T-helper 2 cell (primary cell): ENCODE data around the gene DOCK2.
"Not testable (repeated sequence)": the region's sequence is repeated elsewhere in the genome, so short reads cannot be mapped to it uniquely, and the experiment has no call there.

Experiments
- DNase-seq, 5 experiments: peaks; one replicate each; pipeline versions ENCODE4 v3.0.0 to v3.0.0-alpha.2; 2012 to 2022

The DOCK2 gene

DNA sequence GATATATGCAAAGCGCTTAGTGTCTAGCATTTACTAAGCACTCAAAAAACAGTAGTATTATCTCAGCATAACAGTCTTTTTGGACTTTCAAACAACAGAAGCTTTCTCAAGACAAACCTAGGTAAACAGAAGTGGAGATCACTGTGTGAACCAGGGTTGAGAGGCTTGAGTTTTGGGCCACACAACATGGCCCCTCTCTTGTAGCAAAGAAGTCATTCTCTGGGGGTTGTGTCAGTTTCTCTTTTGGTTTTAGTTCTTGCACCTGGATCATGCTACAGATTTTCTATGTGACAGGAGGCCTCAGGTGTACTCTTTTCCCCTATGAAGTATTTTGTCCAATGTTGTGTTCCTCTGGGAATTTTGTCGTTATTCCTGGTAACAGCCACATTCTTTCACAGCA, 313.3 kb downstream of the DOCK2 start:
- DNase-seq, result no peak

DNA sequence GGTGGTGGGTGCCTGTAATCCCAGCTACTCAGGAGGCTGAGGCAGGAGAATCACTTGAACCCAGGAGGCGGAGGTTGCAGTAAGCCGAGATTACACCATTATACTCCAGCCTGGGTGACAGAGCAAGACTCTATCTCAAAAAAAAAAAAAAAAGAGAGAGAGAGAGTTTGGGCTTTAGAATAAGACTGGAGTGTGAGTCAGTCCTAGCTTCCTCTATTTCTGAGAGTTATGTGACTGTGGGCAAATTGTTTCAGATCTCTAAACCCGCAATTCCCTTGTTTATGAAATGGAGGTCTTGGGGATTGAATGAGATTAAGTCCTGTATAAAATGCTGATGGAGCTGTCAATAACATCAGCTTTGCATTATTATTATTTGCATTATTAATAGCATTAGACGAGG, 316.1 kb downstream of the DOCK2 start:
- not testable (repeated sequence) for DNase-seq

DNA sequence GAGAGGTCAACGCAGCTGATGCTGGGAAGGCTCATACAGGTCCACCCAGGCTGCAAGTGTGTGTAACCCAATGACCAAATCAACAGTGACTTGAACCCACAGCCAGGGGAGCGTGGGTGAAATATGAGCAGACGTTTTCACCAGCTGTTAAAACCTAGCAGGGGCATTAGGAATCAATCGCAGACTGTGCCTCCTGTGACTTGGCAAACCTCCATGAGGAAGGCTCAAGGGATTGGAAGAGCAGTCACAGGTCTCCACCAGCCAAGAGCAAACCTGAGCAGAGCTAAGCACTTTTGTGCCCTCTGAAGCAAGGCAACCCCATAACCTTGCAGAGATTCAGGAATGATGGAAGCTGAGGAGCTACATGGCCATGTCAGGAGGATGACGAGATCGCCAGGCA, 317.7 kb downstream of the DOCK2 start:
- DNase-seq, result no peak

DNA sequence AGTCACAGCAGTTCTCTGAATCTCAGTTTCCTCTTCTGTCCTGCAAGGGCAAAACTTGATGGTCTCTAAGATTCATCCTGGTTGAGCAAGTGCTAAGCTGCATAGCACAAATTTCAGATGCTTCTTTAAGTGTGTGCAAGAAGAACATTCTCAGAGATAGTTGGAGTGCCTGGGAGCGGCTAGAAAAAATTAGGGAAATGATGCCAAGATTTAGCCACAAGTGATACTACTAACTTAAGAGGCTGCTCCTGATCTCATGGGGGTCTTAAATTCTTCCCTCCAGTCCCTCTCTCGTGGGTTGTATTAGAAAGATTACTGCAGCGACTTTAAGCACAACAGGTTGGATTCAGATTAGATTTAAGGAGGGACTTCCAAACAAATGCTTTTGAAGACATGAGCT, 319.1 kb downstream of the DOCK2 start:
- no peak for DNase-seq

DNA sequence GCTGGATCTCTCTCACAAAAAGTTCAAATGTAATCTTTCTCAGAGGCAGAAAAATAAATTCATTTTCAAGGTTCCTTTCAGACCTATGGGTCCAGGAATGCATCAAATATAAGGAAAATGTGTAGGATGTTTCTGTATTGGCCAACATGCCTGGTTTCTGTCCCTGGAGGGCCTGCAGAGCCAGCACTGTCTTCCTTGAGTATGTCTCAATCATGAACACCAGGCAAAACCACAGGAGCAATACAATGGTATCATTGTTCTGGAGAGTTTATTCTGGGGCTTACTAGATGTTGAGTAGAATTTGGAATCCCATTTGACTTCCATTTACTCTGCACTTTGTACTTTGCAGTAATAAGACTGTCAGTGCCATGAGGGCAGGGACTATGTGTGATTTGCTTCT, 319.7 kb downstream of the DOCK2 start:
- DNase-seq, result no peak

DNA sequence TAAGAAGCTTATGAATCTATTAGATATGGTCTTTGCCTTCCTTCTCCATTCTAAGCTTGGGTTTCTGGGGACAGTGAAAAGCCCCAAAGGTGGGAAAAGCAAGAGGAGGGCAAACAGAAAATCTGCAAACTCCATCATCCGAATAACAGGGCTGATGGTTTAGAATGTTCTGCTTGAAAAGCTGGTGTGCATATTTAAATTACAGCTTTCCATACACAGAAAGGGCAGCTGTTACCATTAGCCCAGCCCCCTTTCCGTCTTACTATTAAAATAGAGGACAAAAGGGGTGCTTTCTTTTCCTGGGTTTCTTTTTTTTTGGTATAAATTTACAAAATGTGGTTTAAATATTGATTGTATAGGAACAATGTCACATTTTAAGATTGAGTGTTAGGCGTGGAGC, 321.2 kb downstream of the DOCK2 start:
- no peak for DNase-seq

DNA sequence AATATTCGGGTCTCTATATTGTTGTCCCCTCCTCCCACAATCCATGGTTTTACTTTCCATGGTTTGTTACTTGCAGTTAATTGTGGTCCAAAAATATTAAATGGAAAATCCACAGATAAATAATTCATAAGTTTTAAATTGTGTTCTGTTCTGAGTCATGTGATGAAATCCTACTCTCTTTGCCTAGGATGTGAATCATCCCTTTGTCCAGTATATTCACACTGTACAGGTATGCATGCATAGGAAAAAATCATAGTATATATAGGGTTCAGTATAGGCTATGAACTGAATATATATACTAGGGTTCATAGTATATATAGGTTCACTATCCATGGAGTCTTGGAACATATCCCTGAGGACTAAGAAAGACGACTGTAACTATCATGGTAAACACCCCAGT, 323.6 kb downstream of the DOCK2 start:
- no peak for DNase-seq

DNA sequence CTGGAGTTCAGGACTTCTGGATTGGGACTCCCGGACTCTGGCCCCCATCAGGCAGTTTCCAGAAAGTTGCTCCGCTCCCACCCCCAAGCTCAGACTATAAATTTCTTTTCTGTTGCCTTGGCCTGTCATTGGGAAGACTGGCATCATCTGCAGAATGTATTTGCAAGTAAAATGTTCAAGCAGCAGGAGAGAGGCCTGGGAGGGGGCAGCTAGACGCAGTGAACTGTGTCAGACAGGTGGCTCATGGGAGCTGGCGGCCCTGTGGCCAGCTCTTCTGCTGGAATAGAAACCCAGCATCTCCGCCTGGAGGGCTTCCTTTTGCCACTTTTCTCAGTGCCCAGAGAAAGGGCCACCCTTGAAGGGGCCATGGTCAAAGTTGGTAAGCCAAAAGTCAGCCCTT, 327.2 kb downstream of the DOCK2 start:
- no peak for DNase-seq

DNA sequence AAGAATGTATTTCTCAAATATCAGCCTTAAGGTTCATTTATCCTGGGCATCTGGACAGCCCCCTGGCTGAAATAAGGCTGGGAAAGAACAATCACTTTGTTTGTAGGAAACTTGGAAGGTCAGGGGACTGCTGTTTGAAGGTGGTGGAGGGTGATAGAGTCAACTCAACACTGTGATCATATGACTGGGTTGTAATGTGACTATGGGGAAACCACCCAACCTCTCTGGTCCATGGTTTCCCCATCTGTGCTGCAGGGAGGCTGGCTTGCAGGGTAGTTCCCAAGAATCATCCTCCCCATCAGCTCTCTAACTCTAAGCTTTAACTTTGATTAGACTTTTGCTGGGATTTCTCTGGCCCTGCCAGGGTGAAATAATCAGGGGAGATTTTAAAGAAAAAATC, 333.3 kb downstream of the DOCK2 start:
- no peak for DNase-seq

DNA sequence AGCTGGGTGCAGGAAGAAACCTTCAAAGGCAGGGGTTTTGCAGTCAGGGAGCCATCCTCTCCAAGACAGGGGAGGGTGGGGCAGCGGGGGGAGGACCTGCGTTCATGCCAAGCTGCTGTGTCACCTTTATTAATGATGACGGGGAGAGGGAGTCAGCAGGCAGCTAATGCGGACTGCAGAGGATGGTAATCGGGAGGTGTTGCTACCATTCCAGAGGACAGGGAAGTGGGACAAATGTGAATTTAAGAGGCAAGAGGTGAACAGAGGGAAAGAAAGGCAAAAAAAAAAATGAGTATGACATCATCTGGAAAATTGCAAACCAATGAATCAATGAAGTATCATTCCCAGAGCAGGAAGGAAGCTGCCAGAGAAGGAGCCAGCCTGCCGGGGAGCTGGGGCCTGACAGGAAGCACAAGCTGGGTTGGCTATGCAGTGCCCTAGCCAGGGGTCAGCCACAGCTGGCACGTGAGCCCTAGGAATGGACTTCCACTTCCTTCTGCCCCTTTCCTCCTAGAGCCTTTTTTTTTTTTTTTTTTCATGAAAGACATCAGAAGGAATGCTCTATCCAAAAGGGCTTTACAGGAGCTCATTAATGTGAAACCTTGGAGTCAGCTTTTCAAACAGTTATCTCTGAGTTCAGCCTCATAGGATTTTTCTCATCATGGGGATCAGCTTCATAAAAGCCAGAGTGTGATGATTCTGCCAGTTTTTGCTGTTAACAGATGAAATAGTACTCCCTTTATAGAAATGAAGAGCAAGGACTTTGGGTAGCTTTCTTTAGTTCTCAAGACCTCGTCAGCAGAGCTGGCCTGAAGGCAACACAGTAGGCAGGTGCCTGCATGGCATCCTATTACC, 334.1 kb downstream of the DOCK2 start:
- no peak for DNase-seq

DNA sequence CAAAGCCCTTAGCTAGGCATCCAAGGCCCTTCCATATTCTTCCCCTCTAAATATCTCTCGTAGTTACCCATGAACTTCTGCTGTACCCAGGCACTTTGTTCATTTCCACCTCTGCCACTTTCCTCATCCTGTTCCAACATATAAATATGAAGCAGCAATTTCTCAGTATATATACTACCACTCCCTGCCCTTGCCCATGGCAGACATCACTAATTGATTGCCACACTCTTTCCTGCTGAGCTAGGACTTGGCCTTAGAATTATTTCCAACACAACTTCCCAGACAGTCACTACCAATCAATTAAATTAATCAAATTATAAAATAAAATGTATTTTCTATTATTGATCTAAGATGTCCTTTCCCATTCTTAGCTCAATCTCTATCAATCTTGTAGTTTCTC, 334.7 kb downstream of the DOCK2 start:
- DNase-seq, result no peak

DNA sequence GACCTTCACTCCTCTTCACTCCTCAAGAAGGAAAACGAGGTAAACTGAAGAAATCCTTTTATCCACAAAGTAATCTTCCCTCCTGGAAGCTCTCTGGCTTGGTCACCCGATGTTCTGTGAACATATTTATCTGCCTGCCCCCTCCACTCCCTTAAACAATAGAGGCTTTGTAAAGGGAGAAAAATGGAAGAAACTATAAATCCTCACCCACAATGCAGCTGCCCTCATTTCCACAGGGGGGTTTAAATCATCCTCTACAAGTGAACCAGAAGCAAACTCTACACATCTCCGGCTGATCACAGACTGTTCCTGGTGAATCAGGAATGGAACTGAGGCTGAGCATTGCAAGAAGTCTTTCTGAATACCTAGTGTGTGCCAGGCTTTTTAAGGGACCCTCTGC, 336.0 kb downstream of the DOCK2 start:
- no peak for DNase-seq

DNA sequence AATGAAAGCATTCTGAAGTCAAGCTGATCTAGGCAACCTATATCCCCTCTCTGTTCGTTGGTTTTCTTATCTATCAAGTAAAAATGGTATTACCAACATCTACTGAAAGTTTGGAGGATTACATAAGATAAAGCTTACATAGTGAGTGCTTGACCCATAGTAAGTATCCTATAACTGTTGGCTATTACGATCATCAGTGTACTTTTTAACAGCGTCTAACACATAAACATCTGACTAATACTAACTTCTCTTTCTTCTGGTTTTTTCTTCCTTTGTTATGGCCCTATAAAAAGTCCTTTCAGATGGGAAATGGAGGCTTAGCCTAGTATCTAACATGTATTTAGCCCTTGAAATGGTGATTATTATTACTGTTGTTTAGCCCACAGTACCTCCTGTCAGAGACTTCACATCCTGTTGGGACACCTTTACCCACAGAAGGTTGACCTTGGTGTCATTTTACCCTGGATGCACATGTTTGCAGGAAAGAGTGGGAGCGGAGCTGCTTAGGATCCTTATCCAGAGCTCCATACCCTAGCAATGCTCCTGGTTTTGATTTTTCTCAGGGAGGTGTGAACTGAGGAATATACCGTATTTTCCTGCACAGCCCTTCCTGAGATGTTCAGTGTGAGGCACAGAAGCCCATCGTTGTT, 337.2 kb downstream of the DOCK2 start:
- no peak for DNase-seq

DNA sequence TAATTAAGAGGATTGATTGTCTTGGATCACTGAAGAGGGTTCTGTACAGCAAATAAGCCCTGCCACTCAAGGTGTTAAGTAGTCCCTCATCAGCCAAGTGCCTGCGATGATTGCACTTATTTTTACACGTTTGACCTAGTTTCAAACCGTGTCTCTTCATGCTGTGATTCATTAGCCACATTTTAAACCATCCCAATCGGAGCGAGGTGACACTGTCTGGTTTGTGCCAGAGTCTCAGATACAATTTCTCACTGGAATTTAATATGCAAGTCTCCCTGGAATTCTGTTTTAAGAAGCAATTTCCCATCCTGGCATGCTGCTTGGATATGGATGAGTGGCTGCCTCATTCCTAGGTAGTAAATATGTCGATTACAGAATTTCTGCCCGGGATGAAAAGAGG, 341.6 kb downstream of the DOCK2 start:
- no peak for DNase-seq

DNA sequence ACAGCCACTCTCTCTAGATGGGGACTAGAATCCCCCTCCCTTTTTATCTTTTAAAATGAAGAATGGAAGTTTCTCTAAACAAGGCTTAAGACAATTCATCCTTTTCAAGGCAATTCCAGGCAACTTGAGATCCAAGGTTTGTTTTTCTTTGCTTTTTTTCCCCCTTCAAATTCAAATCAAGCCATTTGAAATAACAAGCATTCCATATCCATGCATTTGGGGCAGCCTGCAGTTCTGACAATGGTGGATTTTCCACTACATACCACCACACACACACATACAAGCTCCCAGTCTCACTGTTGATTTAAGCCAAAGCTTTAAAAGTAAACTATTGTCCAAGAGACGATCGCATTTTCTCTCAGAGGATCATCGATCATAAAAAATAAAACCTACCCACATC, 342.8 kb downstream of the DOCK2 start:
- DNase-seq, result no peak

DNA sequence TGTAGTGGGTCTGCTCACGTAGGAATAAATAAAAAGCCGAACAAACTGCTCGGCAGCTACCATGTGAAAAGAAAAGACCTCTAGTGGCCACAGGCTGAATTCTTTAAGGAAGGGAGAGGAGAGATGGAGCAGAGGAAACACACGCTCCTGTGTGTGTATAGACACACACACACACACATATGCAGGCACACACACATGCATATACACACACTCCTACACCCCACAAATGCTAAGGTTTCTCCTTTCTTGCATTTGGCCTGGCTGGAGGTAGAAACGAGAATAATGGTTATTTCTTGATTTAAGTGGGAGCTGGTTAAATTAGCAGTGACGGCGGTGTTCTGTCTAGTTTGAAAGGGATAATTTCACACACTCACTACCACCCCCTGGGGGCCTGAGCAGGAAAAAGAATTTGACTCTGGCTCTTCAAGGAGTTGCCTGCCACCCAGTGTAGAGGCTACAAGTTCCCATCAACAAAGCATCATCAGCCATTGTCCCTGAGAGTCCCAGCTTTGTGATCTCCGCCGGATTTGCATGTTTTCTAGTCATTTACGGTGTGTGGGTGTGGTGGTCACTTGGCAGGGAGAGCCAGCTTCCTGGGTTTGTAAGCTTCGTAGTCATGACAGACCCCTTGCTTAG, 343.5 kb downstream of the DOCK2 start, which contains the start of gene INSYN2B:
TSS of gene INSYN2B (minus strand) at position 78 of the 636 bp plus-strand sequence. CDS start 96,597 bp downstream, outside the sequence.
- peak in 2 of 5 experiments; percentile 2 to 18 for DNase-seq

DNA sequence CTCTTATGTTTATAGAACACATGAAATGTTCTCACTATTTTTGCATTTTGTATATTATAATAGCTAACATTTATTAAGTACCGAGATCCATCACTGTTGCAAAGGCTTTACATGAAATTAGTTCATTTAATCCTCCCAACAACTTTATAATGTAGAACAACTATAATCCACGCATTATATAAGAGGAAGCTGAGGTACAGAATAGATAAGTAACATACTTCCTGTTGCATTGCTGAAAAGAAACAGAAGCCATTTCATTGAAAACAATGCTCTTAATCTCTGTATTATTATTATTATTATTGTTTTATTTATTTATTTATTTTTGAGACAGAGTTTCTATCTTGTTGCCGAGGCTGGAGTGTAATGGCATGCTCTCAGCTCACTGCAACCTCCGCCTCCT, 351.1 kb downstream of the DOCK2 start:
- no peak for DNase-seq

DNA sequence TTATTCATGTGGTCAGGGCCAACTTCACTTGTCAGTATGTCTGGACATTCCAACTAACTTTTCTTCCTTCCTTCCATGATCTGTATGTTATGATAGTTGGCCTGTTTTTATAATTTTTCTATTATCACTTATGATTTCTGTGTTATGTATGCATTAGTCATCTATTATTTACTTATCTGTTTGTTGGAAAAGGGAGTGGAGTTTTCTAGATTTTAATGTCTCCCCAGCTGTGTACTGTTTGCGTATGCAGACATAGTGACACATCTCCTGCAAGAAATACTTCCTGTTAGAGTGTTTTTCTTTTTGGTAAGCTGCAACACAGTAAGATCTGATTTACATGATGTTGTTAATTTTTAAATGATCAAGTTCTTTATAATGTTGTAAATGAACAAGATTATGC, 351.9 kb downstream of the DOCK2 start:
- no peak for DNase-seq

DNA sequence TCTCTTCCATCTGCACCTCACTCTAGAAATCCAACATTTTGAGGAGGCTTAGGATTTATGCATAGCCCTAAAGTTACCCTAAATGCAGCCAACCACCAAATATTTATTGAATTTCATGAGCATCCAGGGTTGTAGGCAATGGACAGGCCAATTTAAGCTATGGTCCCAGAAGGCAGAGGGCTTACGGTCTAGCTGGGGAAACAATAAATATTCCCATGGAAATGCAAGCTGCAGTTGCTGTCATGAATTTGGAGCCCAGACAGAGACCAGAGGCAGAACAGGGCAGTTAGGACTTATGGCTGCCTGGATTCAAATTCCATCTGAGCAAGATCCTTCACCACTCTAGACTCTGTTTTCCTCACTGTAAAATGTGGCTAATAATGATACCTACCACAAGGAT, 352.3 kb downstream of the DOCK2 start:
- DNase-seq, result no peak

DNA sequence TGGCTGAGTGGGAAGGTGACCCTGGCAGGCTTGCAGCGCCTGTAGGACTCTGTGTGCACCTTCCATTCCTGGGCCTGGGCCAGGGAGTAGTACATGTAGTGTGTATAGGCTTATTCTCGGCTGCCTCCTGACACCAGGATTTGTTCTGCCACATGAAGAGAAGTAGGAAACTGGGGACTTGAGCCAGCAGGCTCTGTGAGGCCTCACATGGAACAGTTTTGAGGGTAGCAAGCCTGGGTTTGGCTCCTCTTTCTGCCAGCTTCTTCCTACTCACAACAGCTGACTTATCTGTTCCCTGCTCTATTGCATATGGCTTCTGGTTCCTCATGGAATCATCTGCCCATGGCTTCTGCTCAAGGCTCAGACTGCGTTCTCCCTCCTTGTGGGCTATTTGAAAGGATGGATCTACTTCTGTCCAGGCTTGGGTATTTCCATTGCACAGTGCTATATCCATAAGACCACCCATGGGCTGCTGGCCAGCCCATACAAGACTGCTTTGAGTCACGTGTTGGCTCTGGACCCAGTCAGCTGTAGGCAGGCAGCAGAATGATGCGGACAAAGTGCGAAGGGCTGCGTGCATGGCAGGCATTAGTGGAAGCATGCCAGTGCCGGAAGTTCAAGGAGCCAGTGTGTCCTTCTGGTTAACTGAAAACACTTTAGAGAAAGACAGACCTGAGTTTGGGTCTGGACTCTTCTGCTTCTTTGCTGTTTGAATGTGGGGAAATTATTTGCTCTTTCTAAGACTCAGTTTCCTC, 354.2 kb downstream of the DOCK2 start:
- no peak for DNase-seq

DNA sequence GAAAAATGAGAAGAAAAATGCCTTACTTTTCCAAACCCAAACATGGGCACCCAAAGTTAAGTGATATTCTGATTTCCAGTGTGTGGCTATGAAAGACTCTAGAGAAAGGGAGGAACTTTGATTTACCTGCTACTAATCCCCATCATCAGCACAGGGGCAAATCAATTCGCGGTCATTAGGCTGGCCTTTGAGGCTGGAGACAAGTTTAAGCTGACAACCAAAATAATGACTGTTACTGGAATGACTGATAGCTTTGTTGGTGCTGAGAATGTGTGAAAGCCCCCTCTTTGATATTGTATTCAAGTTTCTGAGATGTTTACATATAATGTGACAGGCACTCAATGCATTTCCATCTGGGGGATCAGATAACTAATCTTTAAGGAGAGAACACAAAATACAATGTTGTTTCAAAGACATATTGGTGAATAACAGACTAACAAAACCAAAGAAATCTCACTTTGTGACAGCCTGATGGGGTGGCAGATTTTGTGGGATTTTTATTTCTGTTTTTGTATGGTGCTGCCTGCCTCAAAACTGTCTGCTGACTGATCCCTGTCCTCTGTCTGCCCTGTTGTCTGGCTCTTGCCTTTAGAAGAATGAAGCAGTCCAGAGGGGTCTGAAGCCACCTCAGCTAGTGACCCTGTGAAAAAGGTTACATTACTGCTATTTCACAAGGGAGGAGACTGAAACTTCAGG, 355.9 kb downstream of the DOCK2 start:
- no peak for DNase-seq

DNA sequence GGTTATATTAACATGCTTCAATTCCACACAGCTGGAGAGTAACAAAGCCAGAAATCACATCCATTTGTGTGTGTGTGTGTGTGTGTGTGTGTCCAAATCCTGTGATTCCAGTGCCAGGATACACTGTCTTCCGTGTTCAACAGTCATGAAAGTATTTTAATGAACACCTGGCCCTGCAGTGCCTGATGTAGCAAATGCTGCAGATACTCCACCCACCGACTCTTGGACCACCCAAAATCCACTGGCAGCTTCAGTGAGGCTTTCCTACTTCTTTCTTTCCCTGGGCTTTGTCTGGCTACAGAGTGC, 356.4 kb downstream of the DOCK2 start:
- no peak for DNase-seq

DNA sequence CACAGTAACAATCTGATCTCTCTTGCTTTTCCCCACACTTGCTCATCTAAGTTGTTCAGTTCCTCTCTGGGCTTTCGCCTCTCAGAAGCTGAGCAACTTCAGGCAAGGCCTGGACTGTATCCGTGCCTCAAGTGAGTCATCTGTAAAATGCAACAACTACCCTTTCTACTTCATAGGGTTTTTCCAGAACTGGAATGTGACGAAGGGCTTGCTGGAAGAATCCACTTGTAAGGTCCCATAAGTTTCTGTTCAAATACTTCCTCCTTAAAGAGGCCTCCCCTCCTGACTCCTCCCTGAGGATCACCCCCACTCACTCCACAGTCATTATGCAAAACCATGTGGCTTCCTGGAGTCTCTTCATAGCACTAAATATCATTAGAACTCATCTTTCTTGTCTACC, 360.7 kb downstream of the DOCK2 start:
- DNase-seq, result no peak
